Measurements from ENCODE around the gene ATRN.
A peak's percentile ranks its signal among the peaks of the same experiment; 100 is the strongest.

ATRN gene

DNA sequence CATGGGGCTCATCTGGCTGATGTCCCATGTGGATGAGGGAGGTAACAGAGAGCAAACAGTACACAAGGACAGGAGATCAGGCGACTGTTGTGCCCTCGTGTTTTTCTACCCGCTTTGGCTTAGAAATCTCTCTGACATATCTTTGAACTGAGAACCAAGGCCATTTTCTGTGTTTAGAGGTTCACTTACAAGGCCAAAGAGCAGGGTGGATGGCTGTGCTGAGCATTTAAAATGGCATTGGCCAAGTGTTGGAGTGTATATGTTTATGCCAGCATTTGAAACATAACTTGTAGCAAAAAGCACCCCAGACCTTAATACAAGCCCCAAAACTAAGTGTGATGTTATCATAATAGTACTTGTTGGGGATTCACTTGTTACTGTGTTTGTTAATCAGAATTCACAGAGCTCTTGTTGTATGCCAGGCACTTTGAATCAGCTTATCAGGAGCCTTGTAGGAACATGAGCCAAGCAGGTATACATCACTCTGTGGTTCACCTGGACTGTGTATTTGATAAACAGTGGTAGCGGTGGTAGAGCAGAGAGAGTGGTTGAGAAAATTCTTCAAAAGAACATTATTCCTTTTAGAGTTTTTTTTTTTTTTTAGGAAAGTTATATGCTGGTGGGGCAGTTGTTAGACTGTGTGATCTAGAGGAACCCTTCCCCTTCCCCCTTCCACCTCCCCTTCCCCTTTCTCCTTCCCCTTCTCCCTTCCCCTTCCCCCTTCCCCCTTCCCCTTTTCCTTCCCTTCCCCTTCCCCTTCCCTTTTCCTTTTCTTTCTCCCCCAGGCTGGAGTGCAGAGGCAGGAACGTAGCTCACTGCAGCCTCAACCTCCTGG lies 71.3 kb downstream of the ATRN start:
- H3K4me3 ChIP-seq (ENCODE audit: low read depth, low read length), result no peak overlapping the region
- no peak for TF ChIP-seq CTCF (conservative IDR thresholded peaks at IDR 0.05; ENCODE audit: low read depth, low read length)
- DNase-seq (ENCODE audit: low read depth), result no peak

GRCh38 chr20:3543901-3544507 lies 73.2 kb downstream of the ATRN start:
- peak; percentile 66 for DNase-seq (ENCODE audit: low read depth)
- H3K4me3 ChIP-seq (ENCODE audit: low read depth, low read length), result no peak overlapping the region
- no peak for TF ChIP-seq CTCF (conservative IDR thresholded peaks at IDR 0.05; ENCODE audit: low read depth, low read length)

GRCh38 chr20:3545401-3545925 lies 74.6 kb downstream of the ATRN start:
- no peak overlapping the region for H3K4me3 ChIP-seq (ENCODE audit: low read depth, low read length)
- no peak for DNase-seq (ENCODE audit: low read depth)
- no peak for TF ChIP-seq CTCF (conservative IDR thresholded peaks at IDR 0.05; ENCODE audit: low read depth, low read length)

DNA sequence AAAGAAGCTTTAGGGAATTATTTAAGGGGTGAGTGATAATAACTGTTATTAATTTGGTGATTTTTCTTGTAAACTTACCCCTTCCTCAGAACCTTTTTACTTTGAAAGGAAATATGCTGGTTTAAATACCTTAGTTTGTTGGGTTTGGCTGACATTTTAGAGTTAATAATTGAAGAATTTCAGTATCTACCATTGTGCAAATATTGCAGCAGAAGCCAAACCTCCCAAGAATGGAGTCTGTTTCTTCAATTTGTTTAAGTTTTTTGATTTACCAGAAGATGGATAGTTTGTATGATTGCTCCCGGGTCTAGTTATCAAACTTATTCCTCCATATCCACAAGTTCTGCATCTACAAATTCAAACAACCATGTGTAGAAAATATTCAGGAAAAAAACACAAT lies 77.1 kb downstream of the ATRN start:
- DNase-seq (ENCODE audit: low read depth), result no peak
- no peak overlapping the region for H3K4me3 ChIP-seq (ENCODE audit: low read depth, low read length)
- TF ChIP-seq CTCF (conservative IDR thresholded peaks at IDR 0.05; ENCODE audit: low read depth, low read length), result no peak

DNA sequence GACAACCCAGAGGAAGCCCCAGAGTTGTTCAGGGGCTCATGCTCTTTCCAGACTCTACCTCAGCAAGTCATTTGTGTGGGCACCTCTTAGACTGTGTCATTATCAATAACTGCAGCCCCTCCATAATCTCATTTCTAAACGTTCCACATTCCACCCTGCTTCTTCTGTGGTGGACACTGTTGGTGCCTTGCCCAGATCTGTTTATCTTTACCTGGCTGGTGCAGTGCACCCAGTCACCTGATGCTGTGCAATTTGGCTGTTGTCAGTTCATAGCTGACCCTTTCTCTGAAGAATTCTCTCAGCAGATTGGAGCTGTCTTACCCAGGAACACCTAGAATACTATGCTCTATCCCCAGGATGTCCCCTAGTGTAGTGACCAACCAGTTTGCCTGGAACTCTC lies 80.0 kb downstream of the ATRN start:
- TF ChIP-seq CTCF (conservative IDR thresholded peaks at IDR 0.05; ENCODE audit: low read depth, low read length), result no peak
- DNase-seq (ENCODE audit: low read depth), result no peak
- no peak overlapping the region for H3K4me3 ChIP-seq (ENCODE audit: low read depth, low read length)

- TF ChIP-seq CTCF (conservative IDR thresholded peaks at IDR 0.05; ENCODE audit: low read depth, low read length), result no peak
- DNase-seq (ENCODE audit: low read depth), result no peak
- H3K4me3 ChIP-seq (ENCODE audit: low read depth, low read length), result no peak overlapping the region
Observed at GRCh38 chr20:3551681-3552434, 81.0 kb downstream of the ATRN start.

Data from choroid plexus epithelial cell (primary cell).